Left colon (tissue), 2 donors: ENCODE measurements around the gene PDE2A. TPM values are rescaled to one million over a fixed set of nuclear protein-coding genes. Genes with fewer than 3 reads are reported as not detected.
"Not testable (repeated sequence)": the region's sequence is repeated elsewhere in the genome, so short reads cannot be mapped to it uniquely, and the experiment has no call there.

Experiments used
- ATAC-seq: fragments of 200-7000 bp; cut with Tn5 transposase; one replicate; pipeline ENCODE4 v1.9.1; 2020; ENCODE audit warnings: mild to moderate bottlenecking, moderate library complexity
- DNase-seq, 2 donors: peaks; one replicate each; pipeline ENCODE4 v3.0.0-alpha.2; 2020
- intact Hi-C, 2 donors: fragments of 100-400 bp; cut with DNase I in 1 of 2; cut with micrococcal nuclease in 1 of 2; formaldehyde crosslinking; loops; one replicate each; pipeline versions ENCODE4 v1.11.2 to v1.14.0; 2022; cut with DNase I, micrococcal nuclease
- total RNA-seq, 2 donors: library from RNA; stranded (reverse); fragmentation: NEBNext Ultra II Directional; extraction: Animal tissue kit (Norgen Biotek cat#: 25700); gene quantifications; one replicate each; pipeline ENCODE4 v1.2.1, GENCODE V29; 2021
- donor health status: DM: no; HTN: no; CAD: no.
- donor health status: DM: yes; HTN: yes; CAD: no.

The PDE2A gene
- total RNA-seq, 2 donors from 2014 or later, result 6.6 to 10.4 TPM

DNA sequence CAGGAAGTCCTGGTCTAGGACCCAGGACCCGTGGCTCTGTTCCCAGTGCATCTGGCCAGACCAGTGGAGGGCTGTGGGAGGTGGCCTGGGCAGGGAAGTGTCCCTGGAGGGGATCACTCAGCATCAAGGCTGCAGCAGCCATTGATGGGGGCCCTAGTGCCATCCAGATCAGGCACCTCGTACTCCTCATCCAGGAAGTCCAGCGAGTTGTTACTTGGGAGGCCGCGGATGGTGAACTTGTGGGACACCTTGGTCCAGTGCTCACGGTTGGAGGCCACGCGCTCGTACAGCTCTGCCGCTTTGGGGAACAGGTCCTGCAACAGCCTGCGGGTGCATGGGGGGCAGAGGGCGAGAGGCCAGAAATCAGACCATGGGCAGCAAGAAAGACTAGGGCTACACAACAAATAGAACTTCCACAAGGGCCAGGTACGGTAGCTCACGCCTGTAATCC, 96.9 kb downstream of the PDE2A start:
- no peak for ATAC-seq
- intact Hi-C loops, result loop anchor here in 1 of 2 donors (10.0 kb wide), 1 partner anchor 102 kb away; no protein-coding TSS in a partner anchor
- no peak for DNase-seq

DNA sequence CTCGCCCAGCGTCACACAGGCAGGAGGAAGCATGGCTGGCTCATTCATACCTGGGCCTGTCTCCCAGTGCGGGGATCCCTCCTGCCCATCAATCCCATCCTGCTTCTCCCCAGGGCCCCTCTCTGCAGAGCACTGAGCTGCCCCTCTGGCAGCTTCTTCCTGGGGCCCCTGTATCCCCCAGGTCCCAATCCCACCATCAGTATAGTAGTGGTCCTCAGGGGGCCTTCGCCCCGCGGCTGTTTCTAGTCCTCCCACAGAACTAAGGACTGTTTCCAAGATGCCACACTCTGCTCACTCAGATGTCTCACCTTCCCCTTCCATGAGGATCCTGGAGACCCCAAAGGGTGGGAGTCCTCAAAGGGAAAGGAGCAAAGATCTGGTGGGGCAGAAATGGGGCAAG, 97.6 kb downstream of the PDE2A start:
- no peak for ATAC-seq
- DNase-seq, result no peak
- intact Hi-C loops, result loop anchor here in 1 of 2 donors (10.0 kb wide), 1 partner anchor 102 kb away; no protein-coding TSS in a partner anchor

DNA sequence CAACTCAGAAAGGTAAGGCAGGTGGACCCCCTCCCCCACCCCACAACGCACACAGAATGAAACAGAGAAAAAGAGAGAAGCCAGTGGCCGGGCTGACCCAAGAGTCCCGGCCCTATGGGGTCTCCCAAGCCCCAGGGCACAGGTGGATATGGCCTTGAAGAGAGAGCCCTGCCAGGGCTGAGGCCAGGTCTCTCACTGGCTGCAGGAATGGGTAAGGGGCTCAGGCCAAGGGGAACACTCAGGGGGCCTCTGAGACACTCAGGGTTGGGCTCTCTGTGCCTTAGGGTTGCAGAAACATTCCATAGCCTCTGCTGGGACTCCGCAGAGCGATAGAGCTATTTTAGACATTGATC, 98.0 kb downstream of the PDE2A start:
- intact Hi-C loops, result loop anchor here in 1 of 2 donors (10.0 kb wide), 1 partner anchor 101 kb away; no protein-coding TSS in a partner anchor
- DNase-seq (no peak), ATAC-seq (no peak)

DNA sequence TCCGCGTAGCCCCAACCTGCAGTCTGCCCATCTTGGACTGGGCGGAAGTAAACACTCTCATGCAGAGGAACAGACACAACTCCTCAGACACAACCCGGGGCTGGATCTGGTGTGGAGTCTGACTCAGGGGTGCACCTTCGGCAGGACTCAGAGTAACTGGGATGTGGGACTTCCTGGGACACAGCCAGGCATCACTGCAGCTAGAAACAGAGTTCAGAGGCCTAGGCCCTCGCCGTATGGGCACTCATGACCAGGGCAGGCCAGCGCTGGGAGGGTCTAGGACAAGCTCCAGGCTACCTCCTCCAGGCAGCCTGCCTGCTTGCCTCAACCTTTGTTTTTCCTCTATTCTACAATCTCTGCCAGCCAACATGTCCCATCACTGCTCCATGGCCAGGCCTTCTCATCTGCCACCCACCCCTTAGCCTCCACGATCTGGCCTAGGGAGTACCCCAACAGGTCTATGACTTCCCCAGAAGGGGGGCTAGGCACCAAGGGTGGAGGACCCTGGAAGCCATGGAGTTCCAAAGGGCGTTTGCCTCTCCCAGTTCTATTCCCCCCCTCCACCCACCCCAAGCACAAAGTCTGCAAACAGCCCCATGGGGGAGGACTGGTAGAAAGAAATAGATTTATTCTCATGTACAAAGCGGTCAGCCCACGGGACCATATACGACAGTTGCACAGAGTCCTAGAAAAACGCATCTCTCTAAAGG, 98.5 kb downstream of the PDE2A start:
- DNase-seq (no peak), ATAC-seq (no peak)
- intact Hi-C loops, result loop anchor here in 1 of 2 donors (10.0 kb wide), 1 partner anchor 101 kb away; no protein-coding TSS in a partner anchor

DNA sequence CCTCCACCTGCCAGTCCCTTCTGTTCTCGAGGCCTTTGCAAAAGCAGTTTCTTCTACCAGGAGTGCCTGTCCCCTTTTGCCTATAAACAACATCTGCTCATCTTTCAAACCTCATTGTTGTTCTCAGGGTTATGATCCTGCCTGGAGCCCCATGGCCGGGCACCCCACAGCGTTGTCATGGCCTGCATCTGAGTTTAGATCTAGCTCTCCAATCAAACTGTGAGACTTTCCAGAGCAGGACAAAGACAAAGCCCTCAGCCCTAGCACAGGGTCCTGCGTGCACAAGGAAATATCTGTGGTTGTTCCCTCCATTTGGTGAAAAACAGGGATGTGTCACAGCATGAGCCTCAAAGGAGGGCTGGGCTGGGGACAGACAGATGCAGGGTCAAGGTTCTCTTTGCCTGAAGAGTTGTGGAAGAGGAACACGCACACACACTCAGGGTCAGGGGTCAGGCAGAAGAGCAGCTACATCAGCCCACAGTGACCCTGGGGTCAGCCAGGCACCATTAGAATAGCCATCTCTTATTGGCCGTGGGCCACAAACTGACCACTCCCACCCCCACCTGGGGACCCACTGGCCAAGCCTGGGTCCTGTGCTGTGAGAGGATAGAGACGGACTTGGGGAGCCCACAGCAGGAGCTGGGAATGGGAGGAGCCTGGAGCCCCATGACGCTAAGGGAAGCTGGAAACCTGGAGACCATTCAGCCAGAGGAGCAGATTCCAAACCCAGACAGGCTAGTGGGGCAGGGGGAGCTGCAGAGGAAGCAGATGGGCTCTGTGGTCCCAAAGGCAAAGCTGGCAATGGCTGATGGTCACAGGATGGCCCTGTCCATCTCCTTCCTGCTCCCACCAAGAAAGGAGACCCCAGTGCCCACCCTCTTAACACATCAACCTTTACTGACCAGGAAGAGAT, 99.4 kb downstream of the PDE2A start:
- intact Hi-C loops, result loop anchor here in 1 of 2 donors (10.0 kb wide), 1 partner anchor 100 kb away; no protein-coding TSS in a partner anchor
- ATAC-seq, result no peak
- no peak for DNase-seq

DNA sequence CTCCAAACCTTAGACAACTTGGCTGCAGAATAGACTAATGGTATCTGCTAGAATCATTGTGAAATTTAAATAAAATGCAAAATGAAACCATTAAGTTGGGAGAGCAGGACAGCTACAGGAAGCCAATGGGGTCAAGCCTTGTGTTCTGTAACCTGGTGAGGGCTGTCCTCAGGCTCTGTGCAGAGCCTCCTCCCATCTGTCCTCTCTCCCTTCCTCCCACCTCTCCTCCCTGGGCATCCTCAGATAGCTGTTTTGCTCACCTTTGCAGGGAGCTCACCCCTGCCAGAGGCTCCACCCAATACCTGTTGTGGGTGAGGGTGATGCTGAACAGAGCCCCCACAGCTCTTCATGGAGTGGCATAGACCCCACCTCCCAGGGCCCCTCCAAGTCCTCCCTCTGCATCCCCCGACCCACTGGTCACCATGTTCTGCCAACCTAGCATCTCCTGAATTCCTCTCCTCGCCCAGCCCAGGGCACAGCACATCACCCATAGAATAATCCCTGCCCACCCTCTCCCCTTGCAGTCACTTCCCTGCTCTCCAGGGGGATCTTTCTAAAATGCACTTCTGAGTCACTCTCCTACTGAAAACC, 100.3 kb downstream of the PDE2A start:
- intact Hi-C loops, result loop anchor here in 1 of 2 donors (10.0 kb wide), 1 partner anchor 99 kb away; no protein-coding TSS in a partner anchor
- ATAC-seq (no peak), DNase-seq (no peak)

DNA sequence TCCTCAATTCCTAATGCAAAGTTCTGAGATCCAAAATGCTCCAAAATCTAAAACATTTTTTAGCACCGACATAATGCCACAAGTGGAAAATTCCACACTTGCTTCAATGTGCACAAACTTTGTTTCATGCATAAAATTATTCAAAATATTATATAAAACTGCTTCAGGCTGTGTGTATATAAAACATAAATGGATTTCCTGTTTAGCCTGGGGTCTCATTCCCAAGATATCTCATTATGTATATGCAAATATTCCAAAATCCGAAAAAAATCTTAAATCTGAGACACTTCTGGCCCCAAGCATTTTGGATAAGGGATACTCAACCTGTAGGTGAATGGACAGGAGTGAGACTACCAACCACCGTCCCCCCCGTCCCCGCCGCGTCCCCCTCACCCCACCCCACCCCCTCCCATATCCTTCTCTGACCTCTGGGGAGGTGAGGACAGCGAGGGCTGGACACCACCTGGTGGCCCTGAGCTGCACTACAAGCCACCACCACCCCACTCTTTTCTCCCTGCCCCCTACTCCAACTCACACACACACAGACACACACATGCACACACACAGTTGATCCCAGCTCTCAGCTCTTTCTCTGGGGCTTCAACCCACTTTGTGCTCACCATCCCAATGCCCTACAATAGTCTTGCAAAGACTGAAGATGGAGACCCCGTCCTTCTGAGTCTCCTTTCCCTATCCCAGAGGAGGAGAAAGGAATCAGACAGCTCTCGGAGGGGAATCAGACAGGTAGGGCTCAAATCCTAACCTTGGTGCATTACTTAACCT, 101.0 kb downstream of the PDE2A start:
- DNase-seq (peak in 1 of 2 donors; percentile 37), ATAC-seq (peak; percentile 71)
- intact Hi-C loops, result loop anchor here in 1 of 2 donors (10.0 kb wide), 1 partner anchor 98 kb away; no protein-coding TSS in a partner anchor

DNA sequence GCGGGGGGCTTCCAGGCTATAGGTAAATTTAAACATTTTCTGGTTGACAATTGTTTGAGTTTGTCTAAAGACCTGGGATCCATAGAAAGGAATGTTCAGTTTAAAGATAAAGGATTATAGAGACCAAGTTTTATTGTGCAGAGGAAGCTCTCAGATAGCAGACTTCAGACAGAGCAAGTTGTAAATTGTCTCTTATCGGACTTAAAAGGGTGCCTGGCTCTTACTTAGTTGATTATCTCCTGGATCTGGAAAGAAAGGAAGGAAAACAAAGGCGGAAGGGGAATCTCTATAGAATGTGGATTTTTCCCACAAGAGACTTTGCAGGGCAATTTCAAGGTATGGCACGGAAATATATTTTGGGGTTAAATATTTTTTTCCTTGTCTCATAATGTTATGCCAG, 101.7 kb downstream of the PDE2A start:
- intact Hi-C loops, result loop anchor here in 1 of 2 donors (10.0 kb wide), 1 partner anchor 98 kb away; no protein-coding TSS in a partner anchor
- not testable (repeated sequence) for DNase-seq, ATAC-seq

DNA sequence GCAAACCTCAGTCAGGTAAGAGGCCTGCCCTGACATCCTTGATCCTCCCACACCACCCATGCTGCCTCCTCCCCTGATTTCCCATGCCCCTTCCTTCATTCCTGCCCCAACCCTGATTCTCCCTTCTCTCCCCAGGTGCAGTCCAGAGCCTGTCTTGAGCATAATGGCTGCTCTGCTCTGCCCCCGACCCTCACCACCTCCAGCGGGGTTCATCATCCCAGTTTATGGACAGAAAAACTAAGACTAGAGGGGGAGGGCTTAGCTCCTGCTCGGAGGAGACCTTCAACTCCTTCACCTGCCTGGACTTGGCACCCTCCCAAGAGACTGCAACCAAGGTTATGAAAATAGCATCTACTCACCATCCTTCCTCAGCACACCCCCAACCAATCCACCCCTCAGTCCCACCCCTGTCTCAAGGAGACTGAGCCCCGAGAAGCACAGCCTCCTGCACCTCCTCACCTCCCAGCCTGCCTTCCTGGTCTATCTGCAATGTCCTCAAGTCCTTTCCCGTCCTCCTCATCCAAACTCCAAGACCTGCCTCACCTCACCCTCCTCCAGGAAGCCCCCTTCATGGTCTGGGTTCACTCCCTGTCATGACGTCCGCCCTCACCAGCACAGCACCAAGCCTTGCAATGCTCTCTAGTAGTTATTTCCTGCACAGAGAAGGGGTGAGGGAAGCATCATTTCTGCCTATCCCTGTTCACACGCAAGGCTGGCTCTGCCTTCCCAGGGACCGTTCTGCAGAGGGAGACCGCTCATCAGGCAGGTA, 103.1 kb downstream of the PDE2A start:
- intact Hi-C loops, result loop anchor here in 1 of 2 donors (10.0 kb wide), 1 partner anchor 96 kb away; no protein-coding TSS in a partner anchor
- no peak for ATAC-seq
- DNase-seq, result no peak

DNA sequence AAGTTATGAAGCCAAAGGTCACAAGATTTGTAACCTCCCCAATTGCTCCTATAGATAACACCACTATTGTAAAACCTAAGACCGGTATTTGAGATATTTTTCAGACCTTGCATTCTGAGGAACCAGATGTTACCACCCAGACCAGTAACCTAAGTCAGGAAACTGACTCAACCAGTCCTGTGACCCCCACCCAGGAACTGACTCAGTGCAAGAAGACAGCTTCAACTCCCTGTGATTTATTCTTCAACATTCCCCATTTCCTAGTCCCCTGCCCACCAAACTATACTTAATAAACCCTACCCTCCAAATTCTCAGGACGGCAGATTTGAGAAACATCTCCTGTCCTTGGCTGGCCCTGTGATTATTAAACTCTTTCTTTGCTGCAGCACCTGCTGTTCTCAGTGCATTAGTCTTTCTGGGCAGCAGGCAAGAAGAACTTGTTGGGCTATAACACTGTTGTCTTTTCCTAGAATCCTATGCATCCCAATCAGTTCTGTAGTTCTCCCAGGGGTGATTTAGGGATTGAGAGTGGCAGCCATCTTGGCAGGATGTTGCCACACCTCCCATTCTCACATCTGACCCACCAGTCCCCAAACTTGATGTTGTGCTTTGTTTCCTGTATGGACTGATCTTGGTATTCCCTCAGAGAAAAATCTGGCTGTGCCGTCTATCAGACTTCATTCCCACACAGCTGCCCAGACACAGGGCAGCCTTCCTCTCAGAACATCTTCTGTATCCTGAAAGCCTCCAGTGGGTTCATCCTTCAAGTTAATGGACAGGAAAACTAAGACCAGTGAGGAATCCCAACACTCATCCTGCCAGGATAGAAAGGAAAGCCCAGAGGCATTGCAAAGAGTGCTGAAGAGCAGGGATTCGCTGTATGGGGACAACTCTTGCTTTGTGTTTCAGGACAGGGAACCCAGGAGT, 104.0 kb downstream of the PDE2A start:
- DNase-seq (no peak), ATAC-seq (no peak)
- intact Hi-C loops, result loop anchor here in 1 of 2 donors (10.0 kb wide), 1 partner anchor 95 kb away; no protein-coding TSS in a partner anchor

DNA sequence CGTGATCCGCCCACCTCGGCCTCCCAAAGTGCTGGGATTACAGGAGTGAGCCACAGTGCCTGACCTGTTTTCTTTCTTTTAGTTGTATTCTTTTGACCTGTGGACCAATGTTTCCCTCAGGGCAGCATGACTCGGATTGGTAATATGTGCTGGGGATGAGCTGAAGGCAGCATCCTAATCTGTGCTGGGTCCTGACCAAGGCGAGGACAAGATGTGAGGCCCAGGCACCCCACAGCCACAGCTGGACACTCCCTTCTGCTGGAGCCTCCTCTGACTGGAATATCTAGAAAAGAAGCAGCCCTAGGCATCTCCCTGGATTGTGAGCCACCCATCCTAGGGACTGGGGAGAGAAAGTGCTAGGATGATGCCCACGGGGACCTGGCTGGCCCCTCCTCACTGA, 105.4 kb downstream of the PDE2A start:
- intact Hi-C loops, result no loop called here
- no peak for ATAC-seq
- DNase-seq, result no peak

DNA sequence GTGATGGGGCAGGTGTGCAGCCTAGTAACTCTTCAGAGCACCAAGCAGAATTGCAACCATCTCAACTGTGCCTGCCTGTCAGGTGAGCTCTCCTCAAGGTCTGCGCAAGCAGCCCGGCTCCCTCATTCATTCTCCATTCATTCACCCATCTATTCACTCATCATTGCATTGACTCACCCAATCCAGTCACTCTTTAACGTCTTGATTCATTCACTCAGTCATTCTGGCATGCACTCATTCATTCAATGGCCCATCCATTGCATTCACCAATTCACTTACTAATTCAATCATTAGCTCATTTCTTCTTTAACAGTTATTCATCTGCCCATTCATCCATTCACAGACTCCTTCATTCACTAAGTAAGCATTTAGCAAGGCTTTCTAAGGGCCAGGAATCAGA, 111.8 kb downstream of the PDE2A start:
- ATAC-seq (no peak), DNase-seq (no peak)
- intact Hi-C loops, result no loop called here

DNA sequence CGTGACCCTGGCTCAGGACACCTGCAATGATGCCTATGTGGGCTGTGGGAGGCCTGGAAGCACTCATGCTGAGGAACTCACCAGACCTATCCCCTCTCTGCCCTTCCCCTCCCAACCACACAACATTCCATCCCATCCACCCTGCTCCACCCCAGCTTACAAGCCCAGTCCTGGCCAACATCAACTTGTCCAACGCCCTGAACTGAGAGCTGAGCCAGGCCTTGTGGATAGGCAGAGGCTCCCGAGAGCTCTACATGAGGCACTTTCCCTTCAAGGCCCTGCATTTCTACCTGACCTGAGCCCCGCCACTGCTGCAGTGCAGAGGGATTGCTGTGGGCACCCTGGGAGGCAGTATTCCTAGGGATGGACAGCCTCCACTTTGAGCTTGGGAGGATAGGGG, 112.4 kb downstream of the PDE2A start:
- DNase-seq (no peak), ATAC-seq (no peak)
- intact Hi-C loops, result no loop called here

DNA sequence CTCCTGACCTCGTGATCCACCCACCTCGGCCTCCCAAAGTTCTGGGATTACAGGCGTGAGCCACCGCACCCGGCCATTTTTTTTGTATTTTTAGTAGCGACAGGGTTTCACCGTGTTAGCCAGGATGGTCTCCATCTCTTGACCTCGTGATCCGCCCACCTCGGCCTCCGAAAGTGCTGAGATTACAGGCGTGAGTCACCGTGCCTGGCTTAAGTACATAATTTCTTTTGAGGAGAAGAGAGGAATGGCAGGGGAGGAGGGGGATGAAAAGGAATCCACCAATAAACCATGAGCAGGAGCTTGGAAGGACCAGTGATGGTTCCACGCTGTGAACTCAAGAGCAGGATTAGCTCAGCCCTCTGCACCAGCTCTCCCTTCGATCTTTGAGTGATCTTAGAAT, 113.4 kb downstream of the PDE2A start:
- ATAC-seq, intact Hi-C loops, DNase-seq: not testable (repeated sequence)

DNA sequence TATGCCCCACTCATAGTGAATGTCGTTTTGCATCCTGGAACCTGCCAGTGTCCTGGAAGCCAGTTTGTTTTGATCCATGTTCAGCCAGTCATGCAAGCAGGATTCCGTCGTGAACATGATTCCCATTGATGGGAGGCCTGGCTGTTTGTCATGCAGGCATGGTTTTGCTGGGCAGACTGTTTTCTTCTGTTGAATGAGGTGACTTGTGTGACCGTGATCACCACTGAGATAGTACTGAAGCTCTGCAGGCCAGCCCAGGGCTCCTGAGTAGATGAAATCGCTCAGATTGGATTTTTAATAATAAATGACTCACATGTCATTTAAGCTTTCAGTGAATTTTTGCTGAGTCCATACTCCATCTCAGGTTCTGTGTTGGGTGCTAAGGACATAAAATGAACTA, 117.8 kb downstream of the PDE2A start:
- intact Hi-C loops, result no loop called here
- ATAC-seq, result no peak
- DNase-seq, result no peak

DNA sequence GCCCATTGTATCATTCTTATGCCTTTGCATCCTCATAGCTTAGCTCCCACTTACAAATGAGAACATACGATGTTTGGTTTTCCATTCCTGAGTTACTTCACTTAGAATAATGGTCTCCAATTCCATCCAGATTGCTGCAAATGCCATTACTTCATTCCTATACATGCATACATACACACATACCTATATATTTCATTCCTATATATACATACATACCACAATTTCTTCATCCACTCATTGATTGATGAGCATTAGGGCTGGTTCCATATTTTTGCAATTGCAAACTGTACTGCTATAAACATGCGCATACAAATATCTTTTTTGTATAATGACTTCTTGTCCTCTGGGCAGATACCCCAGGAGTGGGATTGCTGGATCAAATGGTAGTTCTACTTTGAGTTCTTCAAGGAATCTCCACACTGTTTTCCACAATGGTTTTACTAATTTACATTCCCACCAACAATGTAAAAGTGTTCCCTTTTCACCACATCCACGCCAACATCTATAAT, 119.2 kb downstream of the PDE2A start:
- DNase-seq, ATAC-seq, intact Hi-C loops: not testable (repeated sequence)
